C4-2B (cell line): ENCODE results near the gene FARP2.

Source experiments
- CTCF ChIP-seq: fragments of 450-650 bp; conservative IDR thresholded peaks from 2 replicates; pipeline ENCODE4 v1.5.1; 2017; ENCODE audit warnings: mild to moderate bottlenecking
- ZFX ChIP-seq: fragments of 450-650 bp; IDR thresholded peaks from 2 replicates; pipeline ENCODE4 v1.6.1; 2017

- TF ChIP-seq CTCF (no peak), ZFX (no peak)
Measured at GRCh38 chr2:241441492-241441891, 85.4 kb downstream of the FARP2 start.
